HCT116 (cell line): ENCODE measurements around the gene TFF2.

Experiments
- ATF3 ChIP-seq: IDR thresholded peaks from 2 replicates; pipeline ENCODE4 v1.6.1; 2012
- CBX3 ChIP-seq: IDR thresholded peaks from 2 replicates; pipeline ENCODE4 v1.6.1; 2012; ENCODE audit warnings: low read depth
- CEBPB ChIP-seq: IDR thresholded peaks from 2 replicates; pipeline ENCODE4 v1.6.1; 2012; ENCODE audit warnings: low read depth
- EZH2 ChIP-seq: fragments of 200-600 bp; sonication (generic); IDR thresholded peaks from 2 replicates; pipeline ENCODE4 v1.6.1; 2017; ENCODE audit warnings: antibody characterized with exemption, mixed run types
- JUND ChIP-seq: IDR thresholded peaks from 2 replicates; pipeline ENCODE4 v1.6.1; 2012
- POLR2A ChIP-seq: IDR thresholded peaks from 2 replicates; pipeline ENCODE4 v1.7.0; 2011; ENCODE audit warnings: borderline replicate concordance; ENCODE audit not compliant: insufficient read depth, insufficient read length; ENCODE audit errors: extremely low read depth
- POLR2AphosphoS5 ChIP-seq: IDR thresholded peaks from 2 replicates; pipeline ENCODE4 v1.6.1; 2011; ENCODE audit warnings: mild to moderate bottlenecking, low read depth, low read length, moderate library complexity
- RAD21 ChIP-seq: IDR thresholded peaks from 2 replicates; pipeline ENCODE4 v1.6.1; 2012; ENCODE audit warnings: low read depth, mild to moderate bottlenecking
- SIN3A ChIP-seq: IDR thresholded peaks from 2 replicates; pipeline ENCODE4 v1.6.1; 2012; ENCODE audit warnings: low read depth
- SP1 ChIP-seq: IDR thresholded peaks from 2 replicates; pipeline ENCODE4 v1.6.1; 2012; ENCODE audit warnings: low read depth
- TCF7L2 ChIP-seq: IDR thresholded peaks from 2 replicates; pipeline ENCODE4 v1.7.0; 2011; ENCODE audit warnings: borderline replicate concordance, inconsistent platforms; ENCODE audit not compliant: insufficient read depth, insufficient read length; ENCODE audit errors: extremely low read depth
- YY1 ChIP-seq: IDR thresholded peaks from 2 replicates; pipeline ENCODE4 v1.6.1; 2011; ENCODE audit warnings: low read length, low read depth, moderate library complexity, mild to moderate bottlenecking; ENCODE audit not compliant: insufficient replicate concordance; ENCODE audit errors: extremely low read depth
- TF ChIP-seq, protein P1 (sequence below), 3 experiments: fragments of 200-600 bp in 1 of 3; sonication (generic) in 1 of 3; IDR thresholded peaks in 2 of 3; conservative IDR thresholded peaks in 1 of 3; 2 replicates each; pipeline ENCODE4 v1.5.1; 2012 to 2017; ENCODE audit warnings: low read depth in 2 of 3, low read length in 2 of 3, antibody characterized with exemption in 1 of 3, borderline replicate concordance in 1 of 3, control low read depth in 1 of 3, mild to moderate bottlenecking in 1 of 3, mixed read lengths in 1 of 3, mixed run types in 1 of 3, moderate library complexity in 1 of 3; ENCODE audit not compliant: insufficient read depth in 1 of 3
- TF ChIP-seq, protein P2 (sequence below): IDR thresholded peaks from 2 replicates; pipeline ENCODE4 v1.6.1; 2012

DNA sequence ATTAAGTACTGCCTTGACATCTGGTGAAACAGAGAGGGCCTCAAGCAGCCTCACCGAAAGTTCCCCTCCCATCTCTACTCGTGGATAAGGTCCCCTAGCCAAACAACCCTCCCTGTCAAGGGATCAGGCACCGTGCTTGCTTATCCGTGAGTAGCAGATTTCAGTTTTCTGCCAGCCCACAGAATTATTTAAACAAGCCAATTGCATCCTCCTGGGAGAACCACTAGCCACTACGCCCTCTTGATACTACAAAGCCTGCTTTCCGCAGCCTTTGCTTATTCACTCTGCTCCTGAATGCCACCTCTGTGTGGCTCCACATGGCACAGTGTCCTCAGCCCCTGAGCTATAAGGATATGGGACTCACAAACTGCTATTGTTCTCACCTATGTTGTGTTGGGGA, 5.9 kb upstream of the TFF2 start:
- TF ChIP-seq, protein P1, sequence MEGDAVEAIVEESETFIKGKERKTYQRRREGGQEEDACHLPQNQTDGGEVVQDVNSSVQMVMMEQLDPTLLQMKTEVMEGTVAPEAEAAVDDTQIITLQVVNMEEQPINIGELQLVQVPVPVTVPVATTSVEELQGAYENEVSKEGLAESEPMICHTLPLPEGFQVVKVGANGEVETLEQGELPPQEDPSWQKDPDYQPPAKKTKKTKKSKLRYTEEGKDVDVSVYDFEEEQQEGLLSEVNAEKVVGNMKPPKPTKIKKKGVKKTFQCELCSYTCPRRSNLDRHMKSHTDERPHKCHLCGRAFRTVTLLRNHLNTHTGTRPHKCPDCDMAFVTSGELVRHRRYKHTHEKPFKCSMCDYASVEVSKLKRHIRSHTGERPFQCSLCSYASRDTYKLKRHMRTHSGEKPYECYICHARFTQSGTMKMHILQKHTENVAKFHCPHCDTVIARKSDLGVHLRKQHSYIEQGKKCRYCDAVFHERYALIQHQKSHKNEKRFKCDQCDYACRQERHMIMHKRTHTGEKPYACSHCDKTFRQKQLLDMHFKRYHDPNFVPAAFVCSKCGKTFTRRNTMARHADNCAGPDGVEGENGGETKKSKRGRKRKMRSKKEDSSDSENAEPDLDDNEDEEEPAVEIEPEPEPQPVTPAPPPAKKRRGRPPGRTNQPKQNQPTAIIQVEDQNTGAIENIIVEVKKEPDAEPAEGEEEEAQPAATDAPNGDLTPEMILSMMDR (IDR thresholded peaks at IDR 0.05 in 2 of 3, conservative IDR thresholded peaks at IDR 0.05 in 1 of 3; ENCODE audit: borderline replicate concordance in 1 of 3, insufficient read depth in 1 of 3, low read depth in 2 of 3, low read length in 2 of 3): no peak
- TF ChIP-seq, protein P2, sequence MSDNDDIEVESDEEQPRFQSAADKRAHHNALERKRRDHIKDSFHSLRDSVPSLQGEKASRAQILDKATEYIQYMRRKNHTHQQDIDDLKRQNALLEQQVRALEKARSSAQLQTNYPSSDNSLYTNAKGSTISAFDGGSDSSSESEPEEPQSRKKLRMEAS: no peak
- no peak for TF ChIP-seq CEBPB
- no peak for TF ChIP-seq RAD21
- no peak for TF ChIP-seq YY1
- TF ChIP-seq SIN3A: no peak
- no peak for TF ChIP-seq POLR2A
- TF ChIP-seq POLR2AphosphoS5: no peak
- TF ChIP-seq SP1: no peak
- TF ChIP-seq ATF3: no peak
- TF ChIP-seq EZH2: no peak
- TF ChIP-seq JUND: no peak
- TF ChIP-seq TCF7L2: no peak
- TF ChIP-seq CBX3: no peak
